Cardiac fibroblast (primary cell): ENCODE results near the gene PSMC1.

Source experiments
- DNase-seq, 2 donors: peaks; one replicate each; pipeline versions ENCODE4 v3.0.0 to v3.0.0-alpha.2; 2010; ENCODE audit warnings: low read depth in 2 of 2
- H3K4me3 ChIP-seq, 2 donors: replicated peaks in 1 of 2; 1 replicate in 1 of 2; 2 replicates in 1 of 2; pipeline ENCODE4 v1.5.1; 2011; ENCODE audit warnings: low read depth in 2 of 2, low read length in 2 of 2, mild to moderate bottlenecking in 2 of 2, moderate library complexity in 1 of 2
- CTCF ChIP-seq: IDR thresholded peaks from one replicate; pipeline ENCODE4 v1.5.1; 2011; ENCODE audit warnings: low read depth, mild to moderate bottlenecking, low read length, inconsistent platforms

PSMC1 gene

GRCh38 chr14:90305176-90305601, 48.8 kb downstream of the PSMC1 start:
- TF ChIP-seq CTCF: no peak
- DNase-seq: no peak
- no peak overlapping the region for H3K4me3 ChIP-seq

DNA sequence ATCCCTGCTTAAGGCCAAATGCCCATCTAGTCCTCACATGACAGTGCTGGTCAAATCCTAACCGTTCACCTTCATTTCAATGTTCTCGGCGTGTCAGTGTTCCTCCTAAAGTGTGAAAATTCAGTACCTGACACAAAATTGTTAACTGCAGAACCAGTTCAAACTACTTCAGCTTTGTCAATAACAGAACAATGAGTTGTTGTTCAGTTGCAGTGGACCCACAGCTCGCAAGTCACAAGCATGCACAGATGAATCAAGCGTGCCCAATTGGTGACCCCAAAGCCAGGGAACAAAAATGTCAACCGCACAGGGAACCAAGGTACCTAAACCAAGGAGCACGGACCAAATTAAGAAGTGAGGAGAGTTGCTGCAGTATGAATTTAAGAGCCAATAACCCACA, 52.2 kb downstream of the PSMC1 start:
- no peak overlapping the region for H3K4me3 ChIP-seq
- TF ChIP-seq CTCF: no peak
- no peak for DNase-seq

GRCh38 chr14:90317286-90317685, 60.9 kb downstream of the PSMC1 start:
- no peak for DNase-seq
- no peak for TF ChIP-seq CTCF
- H3K4me3 ChIP-seq: no peak overlapping the region

DNA sequence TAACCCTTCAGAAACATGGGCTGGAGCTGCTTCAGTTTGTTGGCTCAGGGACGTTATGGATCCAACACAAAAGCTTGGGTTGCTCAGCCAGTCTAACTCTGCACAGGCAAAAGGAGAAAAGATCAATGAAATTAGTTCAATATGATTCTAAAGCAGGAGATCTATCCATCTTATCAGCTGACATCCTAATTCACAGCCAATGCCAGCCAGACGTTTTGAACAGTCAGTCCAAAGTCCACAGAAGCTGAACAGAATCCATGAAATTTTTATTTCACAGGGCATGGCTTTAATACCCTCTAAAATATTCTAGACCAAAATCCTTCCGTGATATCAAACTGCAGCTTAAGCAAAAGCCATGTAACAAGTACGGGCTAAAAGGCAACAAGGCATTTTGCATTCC, 61.7 kb downstream of the PSMC1 start:
- DNase-seq: no peak
- H3K4me3 ChIP-seq: no peak overlapping the region
- TF ChIP-seq CTCF: no peak

DNA sequence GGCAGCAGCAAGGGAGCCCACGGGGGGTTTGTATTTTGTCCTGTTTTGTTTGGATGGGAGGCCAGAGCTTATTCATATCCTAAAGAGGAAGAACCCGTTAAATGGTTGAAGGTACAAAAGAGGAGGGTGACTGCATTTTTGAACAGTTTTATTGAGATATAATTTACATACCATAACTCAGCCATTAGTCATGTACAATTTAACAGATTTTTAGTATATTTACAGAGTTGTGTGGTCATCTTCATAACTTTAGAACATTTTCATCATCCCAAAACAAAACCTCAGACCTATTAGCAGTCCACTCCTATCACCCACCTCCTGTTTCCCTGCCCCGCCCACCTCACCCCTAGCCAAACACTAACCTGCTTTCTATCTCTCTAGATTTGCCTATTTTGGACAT, 62.8 kb downstream of the PSMC1 start:
- peak in 1 of 2 donors; percentile 67 for DNase-seq
- H3K4me3 ChIP-seq: no peak overlapping the region
- no peak for TF ChIP-seq CTCF

GRCh38 chr14:90319634-90320541, 63.5 kb downstream of the PSMC1 start:
- no peak overlapping the region for H3K4me3 ChIP-seq
- DNase-seq: no peak
- TF ChIP-seq CTCF: no peak
